GM18951 (cell line): ENCODE measurements around the gene OR5K3.

Source experiments
- POLR2A ChIP-seq: IDR thresholded peaks from 4 replicates; pipeline ENCODE4 v1.6.1; 2011; ENCODE audit warnings: mild to moderate bottlenecking; ENCODE audit not compliant: insufficient read length, insufficient read depth; ENCODE audit errors: extremely low read depth
- in situ Hi-C: fragments of 300-500 bp; cut with MboI; formaldehyde crosslinking; loops from one replicate; pipeline ENCODE4 v1.12.0; 2022; ENCODE audit warnings: low sequenced_read_pairs, mixed read lengths, inconsistent platforms; ENCODE audit not compliant: unreplicated experiment

The OR5K3 gene, protein sequence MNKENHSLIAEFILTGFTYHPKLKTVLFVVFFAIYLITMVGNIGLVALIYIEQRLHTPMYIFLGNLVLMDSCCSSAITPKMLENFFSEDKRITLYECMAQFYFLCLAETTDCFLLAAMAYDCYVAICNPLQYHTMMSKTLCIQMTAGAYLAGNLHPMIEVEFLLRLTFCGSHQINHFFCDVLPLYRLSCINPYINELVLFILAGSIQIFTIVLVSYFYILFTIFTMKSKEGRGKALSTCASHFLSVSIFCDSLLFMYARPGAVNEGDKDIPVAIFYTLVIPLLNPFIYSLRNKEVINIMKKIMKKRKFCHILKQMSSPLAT

DNA sequence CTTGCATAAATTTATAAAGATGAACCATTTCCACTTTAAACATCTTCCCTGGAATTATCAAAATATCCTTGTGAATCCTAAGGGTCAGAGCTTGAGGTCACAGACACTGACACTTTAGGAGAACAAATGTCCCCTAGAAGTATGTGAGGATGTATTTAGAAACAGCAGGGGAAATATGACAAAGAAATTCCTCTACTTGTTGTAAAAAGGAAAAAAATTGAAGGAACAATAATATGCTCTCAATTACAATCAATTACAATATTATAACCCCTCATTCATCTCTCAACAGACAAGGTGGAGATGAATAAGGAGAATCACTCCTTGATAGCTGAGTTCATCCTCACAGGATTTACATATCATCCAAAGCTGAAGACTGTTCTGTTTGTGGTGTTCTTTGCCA is at the start of gene OR5K3:
Gene OR5K3, plus strand, starts transcription at position 301 of the 400 bp plus-strand sequence. Its CDS starts 0 bp downstream, at position 301.
- in situ Hi-C loops: no loop called here
- TF ChIP-seq POLR2A: no peak

DNA sequence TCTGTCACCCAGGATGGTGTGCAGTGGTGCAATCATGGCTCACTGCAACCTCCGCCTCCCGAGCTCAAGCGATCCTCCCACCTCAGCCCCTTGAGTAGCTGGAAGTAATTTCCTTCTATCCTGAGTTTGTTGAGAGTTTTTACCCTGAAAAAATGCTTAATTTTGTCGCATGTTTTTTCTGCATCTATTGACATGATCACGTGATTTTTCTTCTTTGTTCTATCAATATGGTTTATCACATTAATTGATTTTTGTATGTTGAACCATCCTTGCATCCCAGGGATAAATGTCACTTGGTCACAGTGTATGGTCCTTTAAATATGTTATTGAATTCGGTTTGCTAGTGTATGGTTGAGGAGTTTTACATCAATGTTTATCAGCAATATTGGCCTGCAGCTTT is 48.7 kb upstream of the OR5K3 start:
- no peak for TF ChIP-seq POLR2A
- in situ Hi-C loops: loop anchor here (25.0 kb wide), 1 partner anchor 554 kb away; no protein-coding TSS in a partner anchor

DNA sequence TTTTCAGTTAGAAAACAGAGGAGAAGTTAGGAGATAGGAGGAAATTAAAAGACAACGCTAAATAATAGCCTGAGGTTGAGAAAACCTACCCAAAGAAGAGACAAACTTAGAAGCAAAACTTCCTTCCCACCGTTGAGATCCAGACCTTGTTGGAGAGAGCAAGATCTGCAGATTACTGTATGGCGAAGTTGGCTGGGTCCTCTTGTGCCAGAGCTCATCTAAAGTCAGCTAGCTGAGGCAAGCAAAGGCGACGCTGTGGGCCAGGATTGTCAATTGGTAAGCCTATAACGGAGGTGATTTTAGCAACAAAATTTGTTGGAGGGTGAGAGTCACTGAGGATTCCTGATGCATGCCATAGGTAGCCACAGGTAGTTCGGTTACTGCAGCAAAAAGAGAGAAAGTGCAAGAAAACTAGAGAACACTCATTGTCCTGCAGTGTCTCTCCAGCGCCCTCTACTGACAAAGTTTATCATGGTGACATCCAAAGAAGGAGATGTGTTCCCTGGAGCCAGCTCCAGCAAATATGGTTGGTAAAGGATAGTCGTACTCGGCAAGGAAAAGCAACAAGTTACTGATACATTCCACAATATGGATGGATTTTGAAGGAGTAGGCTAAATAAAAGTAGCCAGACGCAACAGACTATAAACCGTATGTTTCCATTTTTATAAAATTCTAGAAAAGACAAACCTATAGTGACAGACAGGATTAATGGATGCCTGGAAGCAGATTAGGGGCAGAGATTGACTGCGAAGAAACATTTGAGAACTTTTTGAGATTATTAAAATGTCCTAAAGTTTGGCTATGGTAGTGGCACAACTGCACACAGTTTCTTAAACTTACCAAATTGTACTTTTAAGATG is 46.6 kb upstream of the OR5K3 start:
- TF ChIP-seq POLR2A: no peak
- in situ Hi-C loops: loop anchor here (25.0 kb wide), 1 partner anchor 557 kb away; no protein-coding TSS in a partner anchor

DNA sequence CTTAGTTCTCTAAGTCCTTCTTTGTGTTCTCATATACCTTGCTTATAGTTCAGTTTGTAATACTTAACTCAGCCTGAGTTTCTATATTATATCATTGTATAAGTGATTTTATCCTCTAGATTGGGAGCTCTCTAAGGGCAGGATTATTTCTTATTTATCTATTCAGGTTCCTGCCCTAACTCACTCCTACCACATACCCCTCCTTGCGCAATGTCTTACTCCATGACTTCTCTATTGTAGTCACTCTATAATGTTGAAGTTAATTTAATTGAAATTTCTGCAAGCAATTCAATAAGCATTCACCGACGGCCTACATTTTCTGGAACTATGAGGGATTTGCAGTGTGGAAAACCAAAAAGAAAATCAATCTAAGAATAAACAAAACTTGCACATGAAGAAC is 40.4 kb upstream of the OR5K3 start:
- TF ChIP-seq POLR2A: no peak
- in situ Hi-C loops: no loop called here

DNA sequence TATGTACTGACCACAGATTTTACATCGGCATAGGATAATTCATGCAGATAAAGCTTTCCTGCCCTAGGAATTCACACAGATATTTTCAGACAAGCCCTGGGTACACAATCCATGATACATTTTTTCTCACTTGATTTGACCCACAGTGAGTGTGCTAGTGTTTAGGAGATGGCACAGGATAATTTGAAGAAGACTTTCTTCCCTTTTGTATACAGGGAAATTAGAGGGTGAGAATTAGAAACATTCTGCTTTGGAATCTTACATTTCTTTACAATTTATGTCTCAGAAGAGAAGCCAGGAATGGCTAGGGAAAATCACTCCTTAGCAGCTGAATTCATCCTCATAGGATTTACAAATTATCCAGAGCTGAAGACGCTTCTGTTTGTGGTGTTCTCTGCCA is 36.9 kb upstream of the OR5K3 start, which contains the start of gene OR5K4:
Gene OR5K4, plus strand, starts transcription at position 301 of the 400 bp plus-strand sequence. Its CDS starts 0 bp downstream, at position 301.
- in situ Hi-C loops: no loop called here
- no peak for TF ChIP-seq POLR2A

DNA sequence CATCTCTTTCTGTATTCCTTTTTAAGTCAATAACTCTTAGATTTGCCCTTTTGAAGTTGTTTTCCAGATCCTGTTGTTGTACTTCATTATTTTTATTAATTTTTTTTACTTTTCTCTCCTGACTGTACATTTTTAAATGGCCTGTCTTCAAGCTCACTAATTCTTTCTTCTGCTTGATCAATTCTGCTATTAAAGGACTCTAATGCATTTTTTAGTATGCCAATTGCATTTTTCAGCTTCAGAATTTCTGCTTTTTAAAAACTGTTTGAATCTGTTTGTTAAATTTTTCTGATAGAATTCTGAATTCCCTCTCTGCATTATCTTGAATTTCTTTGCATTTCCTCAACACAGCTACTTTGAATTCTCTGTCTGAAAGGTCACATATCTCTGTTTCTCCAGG is 31.2 kb upstream of the OR5K3 start:
- in situ Hi-C loops: no loop called here

DNA sequence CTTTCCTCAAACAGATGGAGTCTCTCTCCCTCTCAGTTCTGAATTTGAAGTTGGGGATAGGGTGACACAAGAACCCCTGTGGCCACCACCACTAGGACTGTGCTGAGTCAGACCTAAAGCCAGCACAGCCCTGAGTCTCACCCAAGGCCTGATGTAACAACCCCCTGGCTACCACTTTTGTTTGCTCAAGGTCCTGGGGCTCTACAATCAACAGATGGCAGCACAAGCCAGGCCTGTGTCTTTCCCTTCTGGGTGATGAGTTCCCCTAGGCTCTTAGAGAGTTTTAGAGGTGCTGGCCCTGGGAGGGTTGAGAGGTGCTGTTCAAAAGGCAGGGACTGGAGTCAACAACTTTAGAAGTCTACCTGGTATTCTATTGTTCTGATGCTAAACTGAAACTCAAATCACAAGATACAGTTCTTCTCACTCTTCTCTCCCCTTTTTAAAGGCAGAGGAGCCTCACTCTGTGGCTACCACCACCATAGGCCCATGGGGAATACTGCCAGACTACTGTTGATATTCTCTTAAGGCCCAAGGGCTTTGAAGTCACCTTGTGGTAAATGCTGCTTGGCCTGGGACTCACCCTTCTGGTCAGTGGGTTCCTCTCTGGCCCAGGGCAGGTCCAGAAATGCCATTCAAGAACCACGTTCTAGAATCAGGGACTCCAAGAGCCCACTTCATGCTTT is 30.3 kb upstream of the OR5K3 start:
- TF ChIP-seq POLR2A: no peak
- in situ Hi-C loops: no loop called here

More for the DNA sequence above, 31.2 kb upstream of the OR5K3 start:
- no peak for TF ChIP-seq POLR2A

DNA sequence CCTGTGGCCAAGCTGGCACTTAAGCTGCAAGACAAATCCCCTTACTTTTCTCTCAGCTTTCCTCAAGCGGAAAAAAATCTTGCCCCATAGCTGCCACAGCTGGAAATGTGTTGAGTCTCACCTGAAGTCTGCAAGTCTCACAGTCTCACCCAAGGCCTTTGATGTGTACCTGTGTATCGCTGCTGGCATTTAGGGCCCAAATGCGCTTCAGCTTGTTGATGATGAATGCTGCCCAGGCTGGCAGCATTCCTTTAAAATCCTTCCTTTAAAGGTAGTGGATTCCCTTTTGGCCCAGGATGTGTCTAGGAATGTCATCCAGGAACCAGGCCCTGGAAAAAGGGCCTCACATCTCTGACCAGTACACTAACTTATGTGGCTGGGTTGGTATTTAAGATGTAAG is 29.8 kb upstream of the OR5K3 start:
- in situ Hi-C loops: no loop called here
- no peak for TF ChIP-seq POLR2A

DNA sequence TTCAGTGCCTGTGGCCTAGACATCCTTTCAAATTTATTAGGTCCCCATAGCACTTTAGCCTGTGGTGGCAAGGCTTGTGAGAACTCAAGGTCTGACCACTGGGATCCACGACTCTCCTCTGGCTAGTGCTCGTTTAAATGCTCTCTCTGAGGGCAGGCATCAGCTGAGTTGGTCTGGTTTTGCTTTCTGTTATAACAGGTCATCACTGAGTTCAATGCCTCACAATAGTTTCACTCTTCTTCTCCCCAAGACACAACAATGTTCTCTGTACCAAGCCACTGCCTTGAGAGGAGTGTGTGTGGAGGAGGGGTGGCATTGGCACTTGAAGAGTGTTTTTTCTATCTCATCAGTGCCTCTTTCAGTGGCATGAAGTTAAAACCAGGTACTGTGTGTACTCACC is 29.2 kb upstream of the OR5K3 start:
- TF ChIP-seq POLR2A: no peak
- in situ Hi-C loops: no loop called here

DNA sequence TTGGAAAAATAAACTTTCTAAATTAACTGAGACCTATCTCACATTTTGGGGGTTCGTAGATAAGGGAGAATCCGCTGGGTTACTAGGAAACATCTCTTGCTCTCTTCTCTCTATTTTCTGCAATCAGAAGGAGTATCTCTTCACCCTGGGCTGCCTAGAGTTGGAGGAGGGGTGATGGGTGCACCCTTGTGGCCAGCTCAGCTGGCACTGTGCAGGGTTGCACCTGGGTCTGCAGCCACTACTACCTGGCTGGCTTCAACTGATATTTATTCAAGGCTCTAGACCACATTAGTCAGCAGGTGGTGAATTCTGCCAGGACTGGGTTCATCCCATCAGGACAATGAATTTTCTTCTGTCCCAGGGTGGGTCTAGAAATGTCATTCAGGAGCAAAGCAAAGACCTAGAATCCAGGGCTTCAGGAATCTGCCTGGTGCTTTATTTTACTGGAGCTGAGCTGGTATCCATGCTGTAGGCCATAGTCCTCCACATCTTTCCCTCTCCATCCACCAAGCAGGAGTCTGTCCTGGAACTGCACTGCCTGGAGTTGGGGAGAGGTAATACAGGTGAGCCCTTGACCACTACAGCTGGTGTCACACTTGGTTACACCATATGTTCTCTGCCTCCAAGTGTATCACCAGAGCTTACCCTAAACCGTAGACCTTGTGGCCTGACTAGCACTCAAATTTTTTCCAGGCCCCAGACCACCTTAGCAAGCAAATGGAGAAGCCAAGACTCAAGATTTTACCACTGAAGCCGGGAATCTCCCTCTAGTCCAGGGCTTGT is 22.8 kb upstream of the OR5K3 start:
- in situ Hi-C loops: no loop called here
- TF ChIP-seq POLR2A: no peak

DNA sequence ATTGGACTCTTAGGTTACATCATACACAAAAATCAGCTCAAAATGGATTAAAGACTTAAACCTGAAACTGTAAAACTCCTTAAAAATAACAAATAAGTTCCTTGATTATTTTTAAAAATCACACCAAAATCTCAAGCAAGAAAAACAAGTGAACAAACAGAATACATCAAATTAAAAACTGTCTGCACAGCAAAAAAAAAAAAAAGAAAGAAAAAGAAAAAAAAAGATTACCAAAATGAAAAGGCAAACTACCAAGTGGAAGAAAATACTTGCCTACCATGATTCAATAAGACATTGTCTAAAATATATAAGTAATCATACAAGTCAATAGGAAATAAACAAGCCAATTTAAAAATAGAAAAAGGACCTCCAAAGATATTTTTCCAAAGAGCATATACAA is 19.3 kb upstream of the OR5K3 start:
- in situ Hi-C loops: no loop called here
- no peak for TF ChIP-seq POLR2A

DNA sequence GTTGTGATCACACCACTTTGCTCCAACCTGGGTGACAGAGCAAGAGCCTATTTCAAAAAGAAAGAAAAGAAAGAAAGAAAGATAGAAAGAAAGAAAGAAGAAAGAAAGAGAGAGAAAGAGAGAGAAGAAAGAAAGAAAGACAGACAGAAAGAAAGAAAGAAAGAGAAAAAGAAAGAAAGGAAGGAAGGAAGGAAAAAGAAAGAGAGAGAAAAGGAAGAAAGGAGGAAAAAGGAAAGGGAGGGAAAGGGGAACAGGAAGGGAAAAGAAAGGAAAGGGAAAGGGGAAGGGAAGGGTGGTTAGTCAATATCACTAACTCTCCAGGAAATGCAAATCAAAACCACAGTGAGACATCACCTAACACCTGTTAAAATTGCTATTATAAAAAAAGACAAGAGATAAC is 18.6 kb upstream of the OR5K3 start:
- in situ Hi-C loops: no loop called here

More for the DNA sequence above, 18.6 kb upstream of the OR5K3 start:
- no peak for TF ChIP-seq POLR2A
